GM10266 (cell line): ENCODE data around the gene TMEM169.
A peak's percentile ranks its signal among the peaks of the same experiment; 100 is the strongest.

Source experiments
- DNase-seq: peaks from one replicate; pipeline ENCODE4 v3.0.0; 2012; ENCODE audit errors: extremely low spot score
- CTCF ChIP-seq: IDR thresholded peaks from 2 replicates; pipeline ENCODE4 v1.5.1; 2012; ENCODE audit warnings: mild to moderate bottlenecking, low read depth; ENCODE audit not compliant: control insufficient read depth, insufficient read depth; ENCODE audit errors: missing control alignments

TMEM169 gene

DNA sequence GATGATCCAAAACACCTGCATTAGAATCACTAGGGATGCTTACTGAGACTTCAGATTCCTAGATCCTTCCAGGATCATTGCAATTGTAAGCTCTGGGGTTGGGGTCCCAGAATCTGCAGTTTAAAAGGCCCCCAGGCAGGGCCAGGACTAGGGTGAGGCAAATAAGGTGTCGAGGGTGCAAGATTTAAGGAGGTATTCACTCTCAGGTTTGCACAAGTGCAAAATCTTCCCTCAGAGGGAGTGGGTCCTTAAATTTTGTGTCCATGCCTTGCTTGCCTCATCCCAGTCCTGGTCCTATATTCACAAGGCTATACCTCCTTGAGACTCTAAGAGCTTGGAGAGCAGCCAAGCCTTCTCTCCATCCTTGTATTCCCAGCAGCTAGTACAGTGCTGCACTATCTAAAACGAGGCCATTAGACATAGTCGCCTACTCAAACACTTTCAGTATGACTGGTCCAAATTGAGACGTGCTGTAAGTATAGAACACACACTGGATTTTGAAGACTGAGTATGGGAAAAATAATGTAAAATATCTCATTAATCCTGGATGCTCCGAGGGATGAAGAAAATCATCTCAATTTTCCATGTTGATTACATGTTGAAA, 36.7 kb upstream of the TMEM169 start:
- TF ChIP-seq CTCF = no peak

DNA sequence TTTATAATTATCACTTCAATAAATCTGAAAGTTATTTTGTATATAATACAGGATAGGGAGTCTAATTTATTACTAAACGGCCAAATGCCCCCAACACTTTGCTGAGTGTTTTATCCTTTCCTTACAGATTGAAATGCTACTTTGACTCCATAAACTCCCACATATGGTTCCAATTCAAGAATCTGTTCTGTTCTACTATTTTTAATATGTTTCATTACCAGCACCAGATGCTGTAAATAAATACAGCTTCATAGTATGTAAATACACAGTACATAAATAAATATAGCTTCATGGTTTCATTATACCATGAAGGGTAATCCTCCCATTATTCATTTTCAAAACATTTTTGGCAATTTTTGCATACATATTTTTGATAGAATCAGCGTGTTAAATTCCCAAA, 34.3 kb upstream of the TMEM169 start:
- DNase-seq = no peak
- TF ChIP-seq CTCF = no peak

More for the DNA sequence above, 36.7 kb upstream of the TMEM169 start:
- DNase-seq = peak; percentile 32

GRCh38 chr2:216049452-216049851, 32.3 kb upstream of the TMEM169 start:
- no peak for DNase-seq
- no peak for TF ChIP-seq CTCF

DNA sequence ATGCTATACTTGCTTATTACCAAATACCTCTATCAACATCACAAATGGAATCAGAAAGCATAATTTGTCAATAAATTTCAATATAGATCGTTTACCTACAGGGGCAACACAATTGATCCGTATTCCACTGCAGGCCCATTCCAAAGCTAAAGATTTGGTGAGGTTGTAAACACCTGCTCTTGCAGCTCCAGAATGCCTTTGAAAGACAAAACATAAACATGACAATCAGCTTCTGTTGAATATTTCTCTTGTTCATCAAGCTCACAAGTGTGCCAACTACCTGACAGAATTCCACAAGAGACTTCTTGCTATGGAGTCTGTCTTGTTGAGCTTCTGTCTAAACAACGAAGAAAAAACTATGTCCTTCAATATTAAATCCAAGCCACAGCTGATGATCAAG, 30.4 kb upstream of the TMEM169 start:
- DNase-seq = no peak
- no peak for TF ChIP-seq CTCF

DNA sequence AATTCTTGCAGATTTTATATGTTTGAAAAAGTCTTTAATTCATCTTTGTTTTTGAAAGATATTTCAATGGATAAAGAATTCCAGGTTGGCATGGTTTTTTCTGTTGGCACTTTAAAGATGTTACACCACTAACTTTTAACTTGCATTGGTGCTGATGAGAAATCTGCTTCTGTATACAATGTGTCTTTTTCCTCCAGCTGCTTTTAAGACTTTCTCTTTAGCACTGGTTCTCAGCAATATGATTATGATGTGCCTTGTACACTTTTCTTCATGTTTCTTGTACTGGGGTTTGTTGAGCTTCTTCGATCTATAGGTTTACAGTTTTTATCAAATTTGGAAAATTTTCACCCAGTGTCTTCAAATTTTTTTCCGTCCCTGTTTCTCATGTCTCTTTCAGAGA, 29.3 kb upstream of the TMEM169 start:
- TF ChIP-seq CTCF = no peak

DNA sequence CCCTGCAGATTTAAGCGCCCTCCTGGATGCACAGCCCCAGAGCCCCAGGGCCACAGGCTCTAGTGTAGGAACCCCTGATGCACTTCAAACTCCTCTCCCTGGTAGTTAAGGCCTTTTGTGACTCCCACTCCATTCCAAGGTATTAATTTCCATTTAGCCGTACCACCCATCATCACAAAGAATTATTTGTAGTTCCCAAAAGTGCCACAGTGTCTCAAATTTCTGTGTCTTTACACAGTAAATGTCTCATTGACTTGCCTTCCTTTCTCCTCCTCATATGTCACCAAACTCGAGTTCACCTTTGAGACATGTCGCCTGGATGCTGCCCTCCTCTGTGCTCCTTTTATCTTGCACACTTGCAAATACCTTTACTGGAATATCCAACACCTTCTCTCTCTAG, 26.0 kb upstream of the TMEM169 start:
- DNase-seq = no peak
- no peak for TF ChIP-seq CTCF

More for the DNA sequence above, 29.3 kb upstream of the TMEM169 start:
- DNase-seq = no peak

GRCh38 chr2:216056739-216057138, 25.0 kb upstream of the TMEM169 start:
- DNase-seq = peak; percentile 20
- TF ChIP-seq CTCF = no peak
